Activated naive CD8-positive, alpha-beta T cell (primary cell): Measurements from ENCODE around the gene C1QTNF7.

Experiments
- H3K27ac Mint-ChIP-seq: one replicate; pipeline ENCODE4 v1.8.0; 2021; ENCODE audit warnings: mixed read lengths
- H3K27me3 Mint-ChIP-seq: one replicate; pipeline ENCODE4 v1.8.0; 2021; ENCODE audit warnings: mixed read lengths
- H3K36me3 Mint-ChIP-seq: one replicate; pipeline ENCODE4 v1.8.0; 2021; ENCODE audit warnings: mixed read lengths
- H3K4me1 Mint-ChIP-seq: one replicate; pipeline ENCODE4 v1.8.0; 2021; ENCODE audit warnings: low read depth, mixed read lengths
- H3K4me3 Mint-ChIP-seq: one replicate; pipeline ENCODE4 v1.8.0; 2021; ENCODE audit warnings: mild to moderate bottlenecking, mixed read lengths
- H3K9me3 Mint-ChIP-seq: one replicate; pipeline ENCODE4 v1.8.0; 2021; ENCODE audit warnings: low read depth, mixed read lengths

The C1QTNF7 gene

GRCh38 chr4:15495621-15496020 is 67.8 kb downstream of the C1QTNF7 start:
- Mint-ChIP-seq H3K36me3 (peaks cover 12% of the 10 kb centered on the region), H3K27me3 (no peaks in the 10 kb centered on the region), H3K9me3 (no peaks in the 10 kb centered on the region), H3K4me1 (no peaks in the 10 kb centered on the region), H3K27ac (no peak overlapping the region), H3K4me3 (no peak overlapping the region)
